UCSD-AML1 (cell line): Measurements from ENCODE around the gene DOCK2.

Source experiments
- DNase-seq: peaks from one replicate; lab custom pipeline; 2025; ENCODE audit not compliant: unreplicated experiment; lab: John Stamatoyannopoulos, UW

Gene DOCK2

GRCh38 chr5:170109059-170110031 lies 472.3 kb downstream of the DOCK2 start:
- no peak for DNase-seq

- DNase-seq = no peak
Measured at GRCh38 chr5:170110403-170111087, 473.5 kb downstream of the DOCK2 start.

- no peak for DNase-seq
Measured at GRCh38 chr5:170111088-170111785, 474.2 kb downstream of the DOCK2 start.

- no peak for DNase-seq
Measured at GRCh38 chr5:170112876-170113521, 475.9 kb downstream of the DOCK2 start.

- DNase-seq = no peak
Measured at GRCh38 chr5:170113522-170113900, 476.4 kb downstream of the DOCK2 start.

GRCh38 chr5:170114271-170114670 lies 477.2 kb downstream of the DOCK2 start:
- no peak for DNase-seq

- no peak for DNase-seq
Measured at GRCh38 chr5:170115925-170116324, 478.9 kb downstream of the DOCK2 start.

- no peak for DNase-seq
Measured at GRCh38 chr5:170117736-170118135, 480.7 kb downstream of the DOCK2 start.

GRCh38 chr5:170120576-170120975 lies 483.5 kb downstream of the DOCK2 start:
- no peak for DNase-seq

GRCh38 chr5:170121321-170121720 lies 484.2 kb downstream of the DOCK2 start:
- DNase-seq = no peak

GRCh38 chr5:170126061-170126460 lies 489.0 kb downstream of the DOCK2 start:
- no peak for DNase-seq

- no peak for DNase-seq
Measured at GRCh38 chr5:170126626-170127025, 489.6 kb downstream of the DOCK2 start.

GRCh38 chr5:170131235-170131634 lies 494.2 kb downstream of the DOCK2 start:
- DNase-seq = no peak

GRCh38 chr5:170132269-170132975 lies 495.3 kb downstream of the DOCK2 start:
- DNase-seq = no peak
